ENCODE results near the gene HOXB2.

Gene HOXB2

DNA sequence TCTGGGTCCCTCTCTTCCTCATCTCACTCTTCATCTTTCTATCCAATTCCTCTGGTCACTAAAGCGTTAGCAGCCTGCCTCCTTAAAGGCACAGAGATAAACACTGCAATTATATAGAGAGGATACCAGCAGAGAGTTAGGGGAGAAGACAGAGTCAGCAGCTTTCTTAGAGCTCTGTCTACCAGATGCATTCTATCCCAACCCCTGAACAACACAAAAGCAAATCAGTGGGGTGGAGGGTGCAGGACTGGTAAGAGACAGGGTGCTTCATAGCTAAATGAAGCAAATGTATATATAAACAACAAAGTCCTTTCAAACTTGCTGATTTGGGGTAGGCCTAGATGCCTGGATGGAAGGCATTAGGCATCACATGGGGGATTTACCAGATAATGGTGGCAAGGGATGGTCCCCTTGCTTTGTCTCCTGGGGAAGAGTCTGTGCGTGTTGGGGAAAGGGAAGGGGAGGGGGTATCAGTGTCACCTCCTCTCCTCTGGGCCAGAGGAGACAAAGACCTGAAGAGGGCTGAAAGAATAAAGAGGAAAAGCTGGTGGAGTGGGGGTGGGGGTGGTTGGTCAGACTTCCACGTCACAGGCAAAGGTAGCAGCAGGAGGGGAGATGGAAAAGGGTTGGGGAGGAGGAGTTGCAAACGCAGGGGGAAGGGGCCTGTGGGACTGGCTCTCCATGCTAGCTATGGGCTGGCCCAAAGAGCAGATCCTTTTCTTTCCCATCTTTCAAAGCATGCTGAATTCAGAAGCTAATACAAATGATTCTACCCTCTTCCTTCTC is 21.2 kb upstream of the HOXB2 start:
- no peak for DNase-seq (ENCODE audit: low read depth)

DNA sequence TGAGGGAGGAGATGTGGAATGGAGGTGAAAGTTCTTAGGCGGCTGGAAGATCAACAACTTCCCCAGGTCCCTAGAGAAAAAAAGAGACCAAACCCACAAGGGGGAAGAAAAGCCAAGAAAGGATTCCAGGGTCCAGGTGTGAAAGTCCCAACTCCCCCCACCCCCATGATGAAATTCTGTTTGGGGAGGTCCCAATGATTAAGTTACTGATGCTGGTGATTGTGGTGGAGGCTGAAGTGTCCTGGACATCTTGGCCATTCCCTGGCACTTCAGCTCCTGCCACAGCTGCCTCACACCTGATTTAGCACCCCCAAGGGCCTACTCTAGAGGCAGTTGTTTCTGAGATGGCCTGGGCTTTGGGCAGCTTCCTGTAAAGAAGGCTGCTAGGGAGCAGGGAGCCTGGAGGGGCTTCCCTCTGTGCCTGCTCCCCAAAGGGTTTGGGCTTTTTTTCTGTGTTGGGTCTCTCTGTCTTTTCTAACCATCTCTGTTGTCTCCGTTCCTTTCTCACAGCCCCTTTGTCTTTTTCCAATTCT is 20.2 kb upstream of the HOXB2 start:
- DNase-seq (ENCODE audit: low read depth) = no peak

DNA sequence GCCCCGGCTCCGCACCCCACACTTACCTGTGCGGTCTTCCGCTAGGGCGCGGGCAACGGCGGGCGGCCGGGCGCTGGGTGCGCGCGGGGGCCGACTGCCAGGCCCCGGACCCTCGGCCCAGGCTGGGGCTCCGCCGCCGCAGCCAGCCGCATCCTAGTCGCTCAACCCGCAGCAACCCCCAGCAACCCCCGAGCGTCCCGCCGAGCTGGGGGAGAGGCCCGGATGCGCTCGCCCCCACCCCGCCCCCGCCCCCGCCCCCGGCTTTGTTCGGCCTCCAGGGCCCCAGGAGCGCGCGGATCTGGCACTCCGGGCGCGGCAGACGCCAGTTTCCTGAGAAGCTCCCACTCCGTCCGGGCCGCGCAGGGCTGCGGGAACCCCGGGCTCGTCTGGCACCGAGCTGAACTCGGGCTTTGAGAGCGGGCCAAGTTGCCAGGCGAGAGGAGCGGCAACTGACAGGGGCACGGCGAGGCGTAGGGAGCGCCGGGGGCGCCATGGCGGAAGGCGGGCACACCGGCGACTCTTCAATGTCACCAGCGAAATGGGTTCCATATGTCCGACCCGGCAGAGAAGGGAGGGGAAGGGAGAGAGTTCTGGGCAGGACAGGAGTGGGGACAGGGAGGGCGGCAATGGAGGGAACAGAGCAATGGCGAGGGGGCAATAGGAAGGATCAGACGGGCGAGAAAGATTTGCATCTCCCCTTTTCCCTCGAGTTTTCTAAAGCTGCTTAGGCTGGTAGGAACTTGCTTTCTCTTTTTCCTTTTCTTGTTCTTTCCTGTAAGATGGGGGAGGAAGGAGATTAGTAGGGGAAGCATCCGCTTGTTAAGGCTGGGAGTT is 19.5 kb upstream of the HOXB2 start:
- no peak for DNase-seq (ENCODE audit: low read depth)

DNA sequence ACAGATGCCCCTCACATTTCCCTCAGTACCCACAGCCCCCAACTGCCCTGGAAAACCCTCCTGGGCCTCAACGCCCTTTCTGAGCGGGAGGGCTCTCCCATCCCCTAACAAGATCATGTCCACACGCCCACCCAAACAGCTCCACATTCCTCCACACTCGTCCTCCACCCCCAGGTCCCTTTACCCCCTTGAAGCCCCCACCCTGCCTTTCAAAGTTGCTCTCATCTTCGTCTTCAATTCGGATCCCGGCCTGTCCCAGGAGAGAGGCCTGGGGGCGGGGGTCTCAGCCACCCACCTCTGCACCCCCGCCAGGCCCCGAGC is 18.9 kb upstream of the HOXB2 start:
- no peak for DNase-seq (ENCODE audit: low read depth)

DNA sequence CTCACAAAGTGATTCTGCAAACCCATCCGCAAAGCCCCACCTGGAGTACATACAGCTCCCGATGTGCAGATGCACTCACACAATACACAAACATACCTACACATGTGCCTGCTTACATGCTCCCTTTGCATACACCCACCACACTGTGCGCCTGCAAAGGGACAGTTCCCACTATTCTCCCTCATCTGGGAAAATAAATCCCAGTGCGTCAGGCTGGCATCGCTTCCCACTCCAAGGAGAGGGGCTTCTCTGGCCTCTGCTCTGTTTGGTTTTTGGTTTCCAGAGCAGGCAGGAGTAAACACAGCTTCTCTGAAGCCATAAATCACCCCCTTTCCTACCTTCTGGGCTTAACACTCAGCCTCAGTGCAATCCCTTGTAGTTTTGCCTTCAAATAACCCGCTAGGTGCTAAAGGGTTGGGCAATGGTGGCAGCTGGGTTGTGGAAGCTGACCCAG is 18.5 kb upstream of the HOXB2 start:
- no peak for DNase-seq (ENCODE audit: low read depth)

DNA sequence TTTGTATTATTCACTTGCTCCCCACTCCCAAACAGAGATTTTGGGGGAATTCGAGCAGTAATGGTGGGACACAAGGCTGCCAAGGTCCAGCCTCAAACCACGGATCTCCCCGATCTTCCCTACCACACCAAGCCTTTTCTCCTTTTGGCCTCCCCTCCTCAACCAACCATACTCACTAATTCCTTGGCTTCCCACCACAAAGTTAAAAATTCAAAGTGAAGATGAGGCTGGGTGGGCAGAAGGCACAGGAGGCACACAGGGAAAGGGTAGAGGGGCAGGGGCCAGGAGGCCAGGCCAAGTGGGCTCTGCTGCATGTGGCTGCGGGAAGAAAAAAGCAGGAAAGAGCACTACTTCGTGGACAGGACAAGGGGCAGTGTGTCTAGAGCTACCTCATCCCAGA is 18.0 kb upstream of the HOXB2 start:
- DNase-seq (ENCODE audit: low read depth) = no peak

DNA sequence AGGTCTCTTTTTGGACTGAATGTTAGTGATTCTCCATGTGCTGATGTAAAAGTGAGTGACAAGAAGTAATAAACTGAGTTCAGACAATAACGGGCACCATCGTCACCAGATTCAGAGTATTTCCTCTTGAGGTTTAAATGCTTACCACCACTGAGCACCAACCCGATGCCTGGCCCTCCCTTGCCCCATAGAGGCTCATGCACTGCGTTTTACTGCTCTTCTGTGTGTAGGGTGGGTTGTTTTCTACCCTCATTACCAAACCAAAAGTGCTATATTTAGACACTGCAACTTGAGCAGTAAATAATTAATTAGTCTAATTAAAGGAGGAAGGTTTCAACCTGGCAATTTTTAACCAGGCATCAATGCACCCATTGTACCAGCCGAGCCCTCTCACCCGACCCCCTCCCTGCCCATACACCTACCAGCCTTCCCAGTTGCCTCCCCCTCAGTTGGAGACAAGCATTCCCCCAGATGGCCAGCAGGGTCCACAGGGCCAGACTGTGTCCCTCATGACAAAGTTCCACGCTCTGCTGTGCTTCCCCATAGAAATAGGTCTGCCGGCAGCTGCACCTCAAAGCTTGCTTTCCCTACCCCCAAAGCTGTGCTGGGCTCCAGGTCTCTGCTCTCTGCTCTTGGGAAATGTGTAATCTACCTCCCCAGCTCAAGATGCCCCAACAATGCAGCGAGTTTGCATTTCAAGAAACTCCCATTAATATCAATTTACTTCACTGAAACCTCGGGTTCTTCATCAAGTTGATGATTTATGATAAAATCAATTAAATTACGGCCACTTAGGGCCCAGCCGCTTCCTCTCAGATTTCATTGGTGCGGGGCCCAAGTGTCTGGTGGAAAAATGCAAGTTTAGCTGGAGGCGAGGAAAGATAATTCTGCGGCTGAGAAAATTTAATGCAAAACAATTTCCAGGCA is 17.2 kb upstream of the HOXB2 start:
- no peak for DNase-seq (ENCODE audit: low read depth)

DNA sequence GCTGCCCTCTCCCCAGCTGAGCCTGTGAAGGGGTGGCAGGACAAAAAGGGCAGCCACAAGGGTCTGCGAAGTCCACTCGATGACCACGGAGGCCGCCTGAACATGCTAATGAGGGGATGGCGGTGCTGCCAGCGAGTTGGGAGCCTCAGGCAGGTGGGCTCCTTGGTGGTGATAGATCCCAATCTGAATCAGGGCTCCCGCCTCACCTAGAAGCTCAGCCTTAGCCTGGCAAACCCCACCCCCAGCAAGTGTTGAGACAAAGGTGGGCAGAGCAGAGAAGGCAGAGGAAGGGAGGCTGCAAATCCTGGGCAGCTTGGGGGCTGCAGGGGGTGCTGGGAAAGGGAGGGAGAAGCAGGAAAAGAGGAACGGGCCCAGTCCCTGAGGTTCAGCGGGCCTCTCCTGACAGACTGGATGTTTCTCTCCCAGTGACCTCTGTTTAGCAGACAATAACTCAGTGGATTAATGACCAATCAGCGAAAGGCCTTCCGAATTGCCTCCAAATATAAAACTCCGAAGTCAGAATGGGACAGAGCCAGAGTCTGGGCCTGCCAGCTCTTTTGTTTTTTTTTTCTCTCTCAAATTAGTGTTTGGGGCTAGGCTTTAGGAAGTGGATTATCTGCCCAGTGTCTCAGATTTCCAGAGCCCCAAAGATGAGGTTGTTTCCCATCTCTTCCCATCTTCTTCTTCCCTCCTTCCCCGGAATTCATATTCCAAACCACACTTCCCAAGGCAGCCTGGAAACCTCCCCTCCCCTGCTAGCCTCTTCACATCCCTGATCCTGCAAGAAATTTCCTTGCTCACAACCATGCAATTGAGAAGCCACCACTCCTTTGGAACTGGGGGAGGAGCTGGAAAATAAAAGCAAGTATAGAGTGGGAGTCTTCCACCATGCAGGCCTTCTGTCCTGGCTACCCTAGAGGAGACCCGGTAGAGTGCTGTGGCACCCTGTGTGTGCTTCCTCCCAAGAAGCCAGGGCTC is 15.2 kb upstream of the HOXB2 start:
- DNase-seq (ENCODE audit: low read depth) = no peak

DNA sequence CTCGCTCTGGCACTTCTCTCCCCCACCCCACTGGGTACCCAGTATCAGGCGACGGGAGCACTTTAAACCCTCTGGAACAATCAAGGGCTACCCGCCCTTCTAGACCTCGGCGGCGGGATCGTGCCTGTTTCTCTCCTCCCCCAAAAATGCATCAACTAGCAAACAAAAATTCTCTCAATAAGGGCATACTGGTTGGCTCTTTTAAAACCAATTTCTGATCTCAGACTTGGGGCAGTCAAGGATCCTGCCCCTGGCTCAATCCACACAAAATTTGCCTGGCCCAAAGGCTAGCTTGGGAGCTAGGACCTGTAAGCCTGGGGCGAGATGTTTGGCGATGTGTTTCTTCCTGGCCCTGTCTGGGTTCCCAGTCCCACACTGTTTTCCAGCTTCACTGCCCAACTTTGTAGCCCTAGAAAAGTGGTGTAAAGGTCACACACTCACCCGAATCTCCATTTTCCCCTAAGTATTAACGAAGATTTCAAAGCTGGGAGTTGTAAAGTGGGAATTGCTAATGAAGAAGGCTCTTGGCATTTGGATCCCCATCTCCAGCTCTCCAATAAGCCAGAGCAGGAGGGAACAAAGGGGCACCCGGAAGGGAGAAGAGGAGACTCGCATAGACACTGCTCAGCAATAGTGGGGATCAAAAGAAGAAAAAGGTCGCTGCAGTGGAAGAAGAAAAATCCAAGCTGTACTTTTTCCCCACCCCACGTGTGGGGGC is 14.4 kb upstream of the HOXB2 start:
- DNase-seq (ENCODE audit: low read depth) = no peak

DNA sequence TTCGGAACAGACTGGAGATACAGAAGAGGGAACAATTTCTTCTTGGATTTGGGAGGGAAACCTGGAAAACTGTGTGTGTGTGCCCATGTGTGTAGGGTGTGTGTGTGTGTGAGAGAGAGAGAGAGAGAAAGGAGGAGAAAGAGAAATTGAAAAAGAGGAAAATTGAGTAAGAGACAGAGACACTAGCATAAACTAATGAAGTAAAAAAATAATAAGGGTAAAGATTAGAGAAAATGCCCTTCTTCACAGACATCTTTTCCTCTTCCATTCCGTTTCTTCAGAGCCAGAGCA is 13.9 kb upstream of the HOXB2 start:
- no peak for DNase-seq (ENCODE audit: low read depth)

DNA sequence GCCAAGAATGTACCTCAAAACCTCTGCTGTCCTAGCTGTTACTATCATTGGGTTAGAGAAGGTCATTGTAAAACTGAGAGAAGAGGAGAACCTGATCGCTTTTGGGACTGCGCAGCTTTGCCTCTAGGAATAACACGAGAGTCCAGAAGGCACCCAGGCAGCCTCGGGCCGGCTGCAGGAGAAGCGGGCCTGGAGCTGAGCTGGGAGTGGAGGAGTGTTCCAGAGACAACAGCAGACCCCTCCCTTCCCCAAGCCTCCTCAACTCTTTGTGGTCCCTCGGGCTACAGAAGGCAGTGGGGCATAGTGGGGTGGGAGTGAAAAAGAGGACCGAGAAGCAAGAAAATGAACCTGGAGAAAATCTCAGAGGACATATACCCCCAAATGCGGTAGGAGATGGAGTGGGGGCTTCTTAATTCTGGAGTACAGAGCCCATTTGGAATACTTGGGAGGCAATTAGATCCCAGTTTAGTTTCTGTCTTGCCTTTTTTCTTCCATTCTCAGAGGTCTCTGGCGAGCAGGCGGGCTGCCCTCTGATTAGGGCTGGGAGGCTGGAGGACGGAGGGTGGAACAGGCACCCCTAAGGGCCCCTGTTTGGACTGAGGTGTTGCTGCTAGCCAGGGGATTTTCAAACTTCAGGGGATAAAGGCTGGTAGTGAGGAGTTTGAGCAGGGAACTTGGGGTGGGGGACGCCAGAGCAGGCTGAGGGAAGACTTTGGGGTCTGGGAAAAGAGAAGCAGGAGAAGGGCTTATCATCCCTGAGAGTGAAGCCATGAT is 13.3 kb upstream of the HOXB2 start:
- DNase-seq (ENCODE audit: low read depth) = no peak

DNA sequence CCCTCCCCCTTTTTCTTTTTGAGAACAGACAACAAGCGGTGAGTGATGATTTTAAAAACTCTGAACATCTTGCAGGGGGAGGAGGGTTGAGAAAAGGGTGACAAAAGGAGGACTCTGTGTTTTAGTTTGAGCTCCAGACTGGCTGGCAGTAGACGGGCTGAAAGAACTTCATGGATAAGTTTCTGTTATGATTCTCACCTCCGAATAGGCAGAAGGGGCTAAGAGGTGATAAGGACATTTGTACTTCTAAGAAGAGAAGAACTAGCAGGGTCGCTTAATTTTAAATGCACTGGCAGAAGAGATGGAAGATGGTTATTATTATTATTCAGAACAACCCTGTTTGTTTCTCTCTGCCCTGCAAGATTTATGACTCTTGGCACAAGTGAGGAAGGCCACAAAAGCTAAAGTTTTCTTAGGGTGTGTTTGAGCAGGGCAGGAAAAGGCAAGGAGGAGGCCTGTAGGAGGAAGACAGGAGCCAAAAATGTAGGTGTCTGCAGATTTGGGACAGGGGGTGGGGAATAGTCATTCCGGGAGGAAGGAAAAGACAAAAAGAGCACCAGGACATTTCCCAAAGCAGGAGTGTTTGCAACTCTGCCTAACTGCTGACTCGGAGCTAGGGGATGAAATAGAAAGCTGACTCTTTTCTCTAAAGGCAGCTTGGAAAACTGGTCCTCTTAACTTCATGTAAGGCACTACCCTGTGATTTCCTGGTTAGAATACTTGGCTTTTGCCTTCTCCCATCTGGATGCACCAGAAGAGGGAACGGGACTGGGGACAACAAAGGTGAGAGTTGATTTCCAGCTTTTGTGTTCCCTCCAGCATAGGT is 11.9 kb upstream of the HOXB2 start:
- DNase-seq (ENCODE audit: low read depth) = no peak

DNA sequence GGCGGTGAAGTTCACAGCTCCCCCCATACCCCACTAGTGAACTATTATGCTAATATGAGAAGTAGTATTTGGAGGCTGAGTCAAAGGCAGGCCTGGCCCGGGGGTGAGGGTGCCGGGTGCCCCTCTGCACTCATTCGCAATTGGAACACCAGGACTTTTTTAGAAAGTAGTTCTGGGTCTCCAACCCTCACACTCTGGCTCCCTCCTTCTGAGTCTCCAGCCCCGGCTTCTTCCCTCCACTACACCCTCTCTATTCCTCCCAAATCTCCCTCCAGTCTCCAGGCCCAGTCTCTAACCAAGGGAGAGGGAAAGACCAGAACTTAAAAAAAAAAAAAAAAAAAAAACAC is 11.3 kb upstream of the HOXB2 start:
- no peak for DNase-seq (ENCODE audit: low read depth)

DNA sequence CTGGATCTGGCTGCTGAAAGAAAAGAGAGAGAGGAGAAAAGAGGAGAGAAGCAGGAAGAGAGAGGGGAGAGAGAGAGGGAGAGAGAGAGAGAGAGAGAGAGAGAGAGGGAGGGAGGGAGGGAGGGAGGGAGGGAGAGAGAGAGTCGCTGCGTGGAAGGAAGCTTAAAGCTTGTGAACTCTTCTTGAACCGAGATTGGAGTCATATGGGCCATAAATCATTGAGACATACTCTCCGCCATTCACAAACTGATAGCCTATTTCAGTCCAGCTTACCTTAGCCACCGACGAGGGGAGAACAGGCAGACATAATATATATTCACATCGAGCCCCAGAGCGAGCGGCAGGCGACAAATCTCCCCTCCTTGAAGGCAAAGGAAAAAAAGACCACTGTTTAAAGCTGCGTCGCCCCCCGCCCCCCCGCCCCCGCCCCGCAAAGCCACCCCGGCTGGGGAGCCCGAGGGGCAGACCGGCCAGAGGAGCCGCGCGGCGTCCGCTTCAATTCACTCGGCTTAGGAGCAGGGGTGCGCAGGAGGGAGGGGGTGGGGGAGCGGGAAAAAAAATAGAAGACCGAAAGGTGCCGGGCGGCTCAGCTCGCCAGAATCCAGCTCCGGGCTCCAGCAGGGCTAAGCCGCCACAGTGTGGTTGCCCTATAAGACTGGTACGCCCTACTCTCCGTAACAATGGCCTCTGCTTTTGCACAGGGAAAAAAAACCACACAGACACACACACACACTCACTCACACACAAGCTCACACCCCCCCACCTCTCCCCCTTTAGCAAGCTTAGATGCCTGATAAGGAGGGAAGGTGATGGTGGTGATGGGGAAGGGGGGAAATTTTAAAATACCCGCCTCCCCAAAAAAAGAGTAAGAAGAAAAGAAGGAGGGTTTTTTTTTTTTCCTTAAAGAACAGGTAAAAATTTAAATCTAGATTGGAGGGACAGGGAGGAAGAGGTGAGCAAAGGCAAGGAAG is 10.6 kb upstream of the HOXB2 start:
- DNase-seq (ENCODE audit: low read depth) = no peak

DNA sequence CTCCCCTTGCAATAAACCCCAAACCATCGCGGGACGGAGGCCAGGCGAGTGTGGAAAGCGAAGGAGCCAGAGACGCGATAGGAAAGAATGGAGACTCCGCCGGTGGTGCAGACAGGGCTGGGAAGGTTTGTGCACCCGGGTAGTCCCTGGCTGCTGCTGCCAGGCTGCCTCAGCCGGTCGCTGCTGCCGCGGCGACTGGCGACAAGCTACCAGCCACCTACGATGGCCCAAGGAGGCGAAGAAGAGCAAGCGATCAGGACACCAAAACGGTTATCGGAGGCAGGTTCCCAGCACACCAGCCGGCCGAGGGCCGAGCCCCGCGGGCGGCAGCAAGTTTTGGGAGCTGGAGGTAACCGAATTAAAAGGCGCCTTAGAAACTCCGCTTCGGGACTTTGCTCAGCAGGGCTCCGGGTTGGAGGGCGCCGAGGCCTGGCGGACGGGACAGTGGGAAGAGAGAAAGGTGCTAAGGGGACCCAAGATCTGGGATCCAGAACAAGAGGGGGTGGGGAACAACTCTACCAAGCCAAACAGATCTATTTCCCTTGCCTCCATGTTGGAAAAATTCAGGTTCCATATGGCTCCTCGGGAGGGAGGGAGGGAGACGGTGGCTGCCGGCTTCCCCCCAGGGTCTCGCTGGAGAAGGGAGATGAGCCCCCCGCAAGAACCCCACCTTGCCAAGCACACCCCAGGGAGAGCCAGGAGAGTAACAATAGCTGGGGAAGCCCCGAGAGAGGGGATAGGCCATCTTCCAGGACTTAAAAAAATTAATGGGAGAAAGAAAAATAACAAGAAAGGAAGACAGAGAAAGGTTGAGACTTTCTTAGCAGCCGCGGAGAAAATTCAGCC is 9.7 kb upstream of the HOXB2 start:
- no peak for DNase-seq (ENCODE audit: low read depth)

DNA sequence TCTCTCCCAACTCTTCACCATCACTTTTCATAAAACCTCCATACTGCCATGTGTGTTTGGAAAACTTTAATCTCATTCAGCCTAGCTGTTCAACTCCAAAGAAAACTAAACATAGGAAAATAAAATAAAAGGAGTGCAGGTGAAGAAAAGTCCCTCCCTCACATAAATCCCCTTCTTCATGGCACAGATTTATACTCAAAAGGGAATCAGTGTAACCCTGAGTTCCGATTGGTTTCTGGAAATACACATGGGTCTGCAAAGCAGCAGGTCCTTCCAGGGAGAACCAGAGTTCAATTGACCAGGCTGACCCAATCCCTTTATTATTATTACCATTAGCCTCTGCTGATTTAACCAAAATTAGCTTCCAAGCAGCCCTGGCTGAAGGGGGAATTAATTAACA is 8.9 kb upstream of the HOXB2 start:
- DNase-seq (ENCODE audit: low read depth) = no peak

DNA sequence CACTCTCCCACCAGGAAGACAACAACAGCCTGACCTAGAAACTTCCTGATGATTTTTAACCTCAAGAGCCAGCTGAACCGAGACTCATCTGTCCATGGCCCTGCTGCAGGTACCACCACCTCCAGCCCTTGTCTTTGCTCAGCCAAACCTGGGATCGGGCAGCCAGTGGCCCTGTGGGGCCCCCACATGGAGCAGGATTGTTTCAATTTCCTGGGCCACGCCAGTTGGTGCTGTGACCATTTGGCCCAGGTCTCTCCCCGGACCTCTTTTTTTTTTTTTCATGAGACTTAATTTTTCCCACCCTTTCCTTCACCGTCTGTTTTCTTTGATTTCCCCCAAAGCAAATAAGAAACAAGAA is 8.3 kb upstream of the HOXB2 start:
- DNase-seq (ENCODE audit: low read depth) = no peak
